Endothelial cell of umbilical vein (primary cell): ENCODE results near the gene GSC2. TPM values are rescaled to one million over a fixed set of nuclear protein-coding genes. Genes with fewer than 3 reads are reported as not detected.

Source experiments
- BruUV-seq: library from RNA; stranded (reverse); fragments of 400-500 nt; replicated peaks from 2 replicates; lab custom pipeline; 2021; lab: Mats Ljungman, UMichigan
- CTCF ChIA-PET: fragments of 300-600, 350-600 bp; sonication (Branson Sonifier 250); formaldehyde crosslinking; loops from one replicate; lab custom pipeline; 2021; ENCODE audit warnings: antibody characterized with exemption, inconsistent platforms; lab: Charles Lee
- POLR2A ChIA-PET: fragments of 300-600, 350-600 bp; sonication (Branson Sonifier 250); formaldehyde crosslinking; loops from one replicate; lab custom pipeline; 2021; ENCODE audit warnings: antibody characterized with exemption, inconsistent platforms; lab: Charles Lee
- DNase-seq: peaks from one replicate; pipeline ENCODE4 v3.0.0-alpha.2; 2011; ENCODE audit warnings: low read depth, low spot score
- FAIRE-seq: peaks from 2 replicates; lab custom pipeline; 2011; peaks lifted over from hg19 to GRCh38; lab: Jason Lieb, UNC
- H2AFZ ChIP-seq: 2 replicates; pipeline ENCODE4 v1.6.0; 2012; ENCODE audit warnings: low read depth, low read length, control low read depth, inconsistent platforms
- H3K27ac ChIP-seq: 2 replicates; pipeline ENCODE4 v1.5.1; 2011; ENCODE audit warnings: low read depth, mild to moderate bottlenecking, control low read depth, low read length, moderate library complexity; ENCODE audit not compliant: insufficient read depth
- H3K27me3 ChIP-seq, 2 experiments: 2 replicates each; pipeline versions ENCODE4 v1.6.0 to v1.6.1; 2011; ENCODE audit warnings: low read length in 2 of 2, mixed read lengths in 1 of 2; ENCODE audit not compliant: control insufficient read depth in 2 of 2, insufficient read depth in 2 of 2
- H3K36me3 ChIP-seq, 2 experiments: 2 replicates in 1 of 2; 3 replicates in 1 of 2; pipeline ENCODE4 v1.5.1; 2011; ENCODE audit warnings: low read length in 2 of 2, mild to moderate bottlenecking in 1 of 2, moderate library complexity in 1 of 2; ENCODE audit not compliant: control insufficient read depth in 2 of 2, insufficient read depth in 2 of 2; ENCODE audit errors: extremely low read depth in 1 of 2
- H3K4me1 ChIP-seq: 3 replicates; pipeline ENCODE4 v1.5.1; 2011; ENCODE audit warnings: mild to moderate bottlenecking, low read length; ENCODE audit not compliant: control insufficient read depth, insufficient read depth; ENCODE audit errors: extremely low read depth
- H3K4me2 ChIP-seq: 2 replicates; pipeline ENCODE4 v1.6.1; 2011; ENCODE audit warnings: low read length, control low read depth, mixed read lengths; ENCODE audit not compliant: insufficient read depth
- H3K4me3 ChIP-seq, 3 experiments: fragments of 200-600 bp in 1 of 3; sonication (generic), shearing (Covaris generic) in 1 of 3; replicated peaks in 1 of 3; 2 replicates each; pipeline ENCODE4 v1.5.1; 2011 to 2016; ENCODE audit warnings: control low read depth in 3 of 3, low read length in 3 of 3, mild to moderate bottlenecking in 2 of 3, inconsistent platforms in 1 of 3, low read depth in 1 of 3, moderate library complexity in 1 of 3; ENCODE audit not compliant: insufficient read depth in 1 of 3
- H3K79me2 ChIP-seq: 2 replicates; pipeline ENCODE4 v1.6.0; 2012; ENCODE audit warnings: low read length, inconsistent platforms; ENCODE audit not compliant: control insufficient read depth, insufficient read depth
- H3K9ac ChIP-seq: replicated peaks from 2 replicates; pipeline ENCODE3; 2011; ENCODE audit warnings: low read length, control low read depth; ENCODE audit not compliant: insufficient read depth; ENCODE audit errors: extremely low read depth
- H3K9me1 ChIP-seq: replicated peaks from 3 replicates; pipeline ENCODE4 v1.6.0; 2011; ENCODE audit warnings: mild to moderate bottlenecking, low read length; ENCODE audit not compliant: control insufficient read depth, insufficient read depth; ENCODE audit errors: extremely low read depth
- H3K9me3 ChIP-seq: replicated peaks from 2 replicates; pipeline ENCODE4 v1.5.1; 2012; ENCODE audit warnings: low read length, inconsistent platforms; ENCODE audit not compliant: control insufficient read depth, insufficient read depth
- H4K20me1 ChIP-seq: replicated peaks from 2 replicates; pipeline ENCODE3; 2011; ENCODE audit warnings: mild to moderate bottlenecking, low read length; ENCODE audit not compliant: control insufficient read depth, insufficient read depth; ENCODE audit errors: extremely low read depth
- EZH2 ChIP-seq: IDR thresholded peaks from 2 replicates; pipeline ENCODE4 v1.6.1; 2012; ENCODE audit warnings: borderline replicate concordance, low read depth, mild to moderate bottlenecking, moderate library complexity, low read length, inconsistent platforms; ENCODE audit not compliant: severe bottlenecking
- dilution Hi-C: fragments of 300-500 bp; cut with MboI; formaldehyde crosslinking; loops from one replicate; pipeline ENCODE4 v1.15.0; 2019; ENCODE audit warnings: low sequenced_read_pairs; ENCODE audit not compliant: extremely low pct_ligation_motif_present
- intact Hi-C: fragments of 100-400 bp; cut with micrococcal nuclease; formaldehyde crosslinking; loops from one replicate; pipeline ENCODE4 v1.10.0; 2022
- polyA plus RNA-seq, 4 experiments: library from polyadenylated mRNA; depleted of rRNA in 3 of 4; stranded (reverse) in 3 of 4; unstranded in 1 of 4; fragments of >200 nt; gene quantifications; 2 replicates each; pipeline versions ENCODE4 v1.2.1 to v1.2.3, GENCODE V29; 2011 to 2012; ENCODE audit warnings: missing spikeins in 1 of 4
- total RNA-seq: library from RNA; stranded (reverse); gene quantifications from 2 replicates; pipeline ENCODE4 v1.2.3, GENCODE V29; 2021
- TF ChIP-seq, protein P1 (sequence below), 2 donors: IDR thresholded peaks; 1 replicate in 1 of 2; 2 replicates in 1 of 2; pipeline ENCODE4 v1.5.1; 2011; ENCODE audit warnings: low read length in 2 of 2, mild to moderate bottlenecking in 2 of 2, moderate library complexity in 2 of 2, control low read depth in 1 of 2, inconsistent platforms in 1 of 2, low read depth in 1 of 2; ENCODE audit not compliant: insufficient read depth in 1 of 2; ENCODE audit errors: extremely low read depth in 1 of 2

The GSC2 gene
- total and polyA plus RNA-seq, 2 donors (not counting 3 experiments of a cell fraction or from before 2014, with no cell fraction given), result not detected

DNA sequence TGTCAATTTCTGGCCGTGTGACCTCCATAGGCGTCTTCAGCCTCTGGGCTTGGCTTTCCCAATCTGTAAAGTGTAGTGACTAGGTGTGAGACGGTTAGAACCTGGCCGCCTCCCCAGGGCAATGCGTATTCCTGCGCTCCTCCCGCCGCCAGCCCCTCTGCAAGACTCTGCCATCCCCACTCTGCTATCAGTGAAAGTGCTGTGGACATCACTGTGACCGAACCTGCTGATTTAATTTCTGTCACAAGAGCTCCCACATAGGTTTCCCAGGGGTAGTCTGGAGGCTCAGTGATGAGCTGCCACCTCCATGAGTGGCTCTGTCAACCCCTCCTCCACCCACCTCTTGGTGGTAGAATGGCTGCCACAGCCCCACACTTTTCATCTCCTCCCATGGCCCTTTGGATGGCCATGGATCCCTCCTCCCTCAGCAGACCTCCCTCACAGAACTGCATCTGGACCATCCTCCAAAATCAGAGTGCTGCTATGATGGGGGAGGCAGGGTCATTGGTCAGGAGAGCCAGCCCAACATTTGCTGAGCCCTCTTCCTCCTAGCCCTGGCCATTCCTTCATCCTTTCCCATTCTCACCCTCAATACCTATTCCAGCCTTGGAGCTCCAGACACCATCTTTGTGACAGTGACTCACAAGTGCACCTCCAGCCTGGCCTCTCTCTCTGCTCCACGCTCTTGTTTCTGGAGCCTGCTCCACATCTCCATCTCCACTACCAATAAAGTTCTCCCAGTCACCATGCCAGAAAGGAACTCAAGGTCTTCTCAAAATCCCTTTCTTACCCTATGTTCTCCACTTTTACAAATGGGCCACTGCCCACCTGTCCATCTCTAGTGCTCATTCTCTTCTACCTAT is 1.5 kb upstream of the GSC2 start:
- ChIA-PET CTCF (no interaction called here), POLR2A (no interaction called here)
- no peak for FAIRE-seq
- intact Hi-C loops (no loop called here), dilution Hi-C loops (no loop called here)
- DNase-seq, result no peak
- Histone ChIP-seq H3K4me2 (no peak overlapping the region), H3K9ac (no peak overlapping the region), H3K27ac (no peak overlapping the region), H3K36me3 (no peaks in the 10 kb centered on the region), H3K9me1 (no peaks in the 10 kb centered on the region), H2AFZ (no peak overlapping the region), H3K4me1 (no peaks in the 10 kb centered on the region), H3K79me2 (no peaks in the 10 kb centered on the region), H4K20me1 (no peaks in the 10 kb centered on the region), H3K4me3 (no peak overlapping the region), H3K9me3 (no peaks in the 10 kb centered on the region), H3K27me3 (peaks cover 43 to 49% of the 10 kb centered on the region in 2 experiments)
- peak; percentile 34 for TF ChIP-seq EZH2
- TF ChIP-seq, protein P1, sequence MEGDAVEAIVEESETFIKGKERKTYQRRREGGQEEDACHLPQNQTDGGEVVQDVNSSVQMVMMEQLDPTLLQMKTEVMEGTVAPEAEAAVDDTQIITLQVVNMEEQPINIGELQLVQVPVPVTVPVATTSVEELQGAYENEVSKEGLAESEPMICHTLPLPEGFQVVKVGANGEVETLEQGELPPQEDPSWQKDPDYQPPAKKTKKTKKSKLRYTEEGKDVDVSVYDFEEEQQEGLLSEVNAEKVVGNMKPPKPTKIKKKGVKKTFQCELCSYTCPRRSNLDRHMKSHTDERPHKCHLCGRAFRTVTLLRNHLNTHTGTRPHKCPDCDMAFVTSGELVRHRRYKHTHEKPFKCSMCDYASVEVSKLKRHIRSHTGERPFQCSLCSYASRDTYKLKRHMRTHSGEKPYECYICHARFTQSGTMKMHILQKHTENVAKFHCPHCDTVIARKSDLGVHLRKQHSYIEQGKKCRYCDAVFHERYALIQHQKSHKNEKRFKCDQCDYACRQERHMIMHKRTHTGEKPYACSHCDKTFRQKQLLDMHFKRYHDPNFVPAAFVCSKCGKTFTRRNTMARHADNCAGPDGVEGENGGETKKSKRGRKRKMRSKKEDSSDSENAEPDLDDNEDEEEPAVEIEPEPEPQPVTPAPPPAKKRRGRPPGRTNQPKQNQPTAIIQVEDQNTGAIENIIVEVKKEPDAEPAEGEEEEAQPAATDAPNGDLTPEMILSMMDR (IDR thresholded peaks at IDR 0.05; ENCODE audit: extremely low read depth in 1 of 2, insufficient read depth in 1 of 2, low read depth in 1 of 2, low read length in 2 of 2), result no peak
- no TSS peak for BruUV-seq
